K562 (cell line): ENCODE results near the gene NEDD4L.

Source experiments
- ATF2 ChIP-seq: sonication (generic); formaldehyde crosslinking; IDR thresholded peaks from 2 replicates; pipeline ENCODE4 v1.8.1; 2022; ENCODE audit warnings: missing genetic modification reagents
- FOS ChIP-seq: IDR thresholded peaks from 3 replicates; pipeline ENCODE4 v1.6.1; 2011; ENCODE audit not compliant: insufficient read length; ENCODE audit errors: extremely low read depth
- KDM1A ChIP-seq, 2 experiments: fragments of 450-650 bp; IDR thresholded peaks; 2 replicates each; pipeline ENCODE4 v1.6.1; 2016; ENCODE audit warnings: mild to moderate bottlenecking in 2 of 2
- MAZ ChIP-seq, 2 experiments: fragments of 450-650 bp in 1 of 2; sonication (generic) in 1 of 2; formaldehyde crosslinking; IDR thresholded peaks in 1 of 2; conservative IDR thresholded peaks in 1 of 2; 2 replicates each; pipeline versions ENCODE4 v1.4.0 to v1.5.0; 2020; ENCODE audit warnings: mild to moderate bottlenecking in 1 of 2, missing genetic modification reagents in 1 of 2
- ZFP1 ChIP-seq: fragments of 450-650 bp; formaldehyde crosslinking; IDR thresholded peaks from 2 replicates; pipeline ENCODE4 v1.4.0; 2020; ENCODE audit warnings: mild to moderate bottlenecking, mixed read lengths
- ZFX ChIP-seq: sonication (generic); formaldehyde crosslinking; IDR thresholded peaks from 2 replicates; pipeline ENCODE4 v1.8.0; 2022; ENCODE audit warnings: mild to moderate bottlenecking, missing genetic modification reagents, moderate library complexity
- ZNF384 ChIP-seq: IDR thresholded peaks from 2 replicates; pipeline ENCODE4 v1.6.1; 2012; ENCODE audit warnings: low read depth, low read length, improper control_type of control experiment

GRCh38 chr18:58276789-58277739 lies 233.0 kb downstream of the NEDD4L start:
- TF ChIP-seq ZNF384 (no peak), KDM1A (IDR thresholded peaks at IDR 0.05) (no peak), FOS (no peak), ATF2 (no peak), ZFX (CRISPR knock-in tag) (no peak), MAZ (CRISPR knock-in tag; conservative IDR thresholded peaks at IDR 0.05 in 1 of 2, IDR thresholded peaks at IDR 0.05 in 1 of 2) (no peak), ZFP1 (CRISPR knock-in tag) (no peak)
